ENCODE measurements around the gene SUGCT.

SUGCT gene

DNA sequence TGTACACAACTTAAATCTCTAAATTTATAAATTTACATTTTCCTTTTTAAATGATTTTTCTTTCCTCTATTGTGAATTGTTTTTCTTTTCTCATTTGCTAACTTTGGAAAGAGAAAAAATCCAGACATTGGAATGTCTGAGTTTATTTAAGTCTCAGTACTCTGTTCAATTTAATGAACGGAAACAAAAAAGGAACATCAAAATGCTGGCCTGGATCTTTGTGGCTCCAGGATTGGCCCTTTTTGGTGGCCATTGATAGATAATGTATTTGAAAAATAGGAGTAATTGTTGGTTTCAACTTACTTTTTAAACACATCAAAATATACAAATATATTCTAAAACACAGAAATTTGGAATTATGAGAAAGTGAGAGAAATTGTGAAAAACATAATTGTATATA, 336.0 kb downstream of the SUGCT start:
- TF ChIP-seq, protein P1, sequence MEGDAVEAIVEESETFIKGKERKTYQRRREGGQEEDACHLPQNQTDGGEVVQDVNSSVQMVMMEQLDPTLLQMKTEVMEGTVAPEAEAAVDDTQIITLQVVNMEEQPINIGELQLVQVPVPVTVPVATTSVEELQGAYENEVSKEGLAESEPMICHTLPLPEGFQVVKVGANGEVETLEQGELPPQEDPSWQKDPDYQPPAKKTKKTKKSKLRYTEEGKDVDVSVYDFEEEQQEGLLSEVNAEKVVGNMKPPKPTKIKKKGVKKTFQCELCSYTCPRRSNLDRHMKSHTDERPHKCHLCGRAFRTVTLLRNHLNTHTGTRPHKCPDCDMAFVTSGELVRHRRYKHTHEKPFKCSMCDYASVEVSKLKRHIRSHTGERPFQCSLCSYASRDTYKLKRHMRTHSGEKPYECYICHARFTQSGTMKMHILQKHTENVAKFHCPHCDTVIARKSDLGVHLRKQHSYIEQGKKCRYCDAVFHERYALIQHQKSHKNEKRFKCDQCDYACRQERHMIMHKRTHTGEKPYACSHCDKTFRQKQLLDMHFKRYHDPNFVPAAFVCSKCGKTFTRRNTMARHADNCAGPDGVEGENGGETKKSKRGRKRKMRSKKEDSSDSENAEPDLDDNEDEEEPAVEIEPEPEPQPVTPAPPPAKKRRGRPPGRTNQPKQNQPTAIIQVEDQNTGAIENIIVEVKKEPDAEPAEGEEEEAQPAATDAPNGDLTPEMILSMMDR (IDR thresholded peaks at IDR 0.05; ENCODE audit: low read depth, low read length, missing control alignments), result no peak
- H3K4me3 ChIP-seq (replicated peaks; ENCODE audit: low read depth, low read length), result no peak overlapping the region
- DNase-seq (ENCODE audit: extremely low read depth, low read depth), result no peak

GRCh38 chr7:40471891-40472290, 337.1 kb downstream of the SUGCT start:
- no peak overlapping the region for H3K4me3 ChIP-seq (replicated peaks; ENCODE audit: low read depth, low read length)
- TF ChIP-seq, protein P1 (IDR thresholded peaks at IDR 0.05; ENCODE audit: low read depth, low read length, missing control alignments), result no peak
- no peak for DNase-seq (ENCODE audit: extremely low read depth, low read depth)

GRCh38 chr7:40474790-40475680, 340.2 kb downstream of the SUGCT start:
- no peak for DNase-seq (ENCODE audit: extremely low read depth, low read depth)
- TF ChIP-seq, protein P1 (IDR thresholded peaks at IDR 0.05; ENCODE audit: low read depth, low read length, missing control alignments), result no peak
- no peak overlapping the region for H3K4me3 ChIP-seq (replicated peaks; ENCODE audit: low read depth, low read length)

- TF ChIP-seq, protein P1 (IDR thresholded peaks at IDR 0.05; ENCODE audit: low read depth, low read length, missing control alignments), result no peak
- no peak for DNase-seq (ENCODE audit: extremely low read depth, low read depth)
- H3K4me3 ChIP-seq (replicated peaks; ENCODE audit: low read depth, low read length), result no peak overlapping the region
Observed at GRCh38 chr7:40475681-40475982, 340.8 kb downstream of the SUGCT start.

- TF ChIP-seq, protein P1 (IDR thresholded peaks at IDR 0.05; ENCODE audit: low read depth, low read length, missing control alignments), result no peak
- H3K4me3 ChIP-seq (replicated peaks; ENCODE audit: low read depth, low read length), result no peak overlapping the region
- DNase-seq (ENCODE audit: extremely low read depth, low read depth), result no peak
Observed at GRCh38 chr7:40477094-40477493, 342.3 kb downstream of the SUGCT start.

DNA sequence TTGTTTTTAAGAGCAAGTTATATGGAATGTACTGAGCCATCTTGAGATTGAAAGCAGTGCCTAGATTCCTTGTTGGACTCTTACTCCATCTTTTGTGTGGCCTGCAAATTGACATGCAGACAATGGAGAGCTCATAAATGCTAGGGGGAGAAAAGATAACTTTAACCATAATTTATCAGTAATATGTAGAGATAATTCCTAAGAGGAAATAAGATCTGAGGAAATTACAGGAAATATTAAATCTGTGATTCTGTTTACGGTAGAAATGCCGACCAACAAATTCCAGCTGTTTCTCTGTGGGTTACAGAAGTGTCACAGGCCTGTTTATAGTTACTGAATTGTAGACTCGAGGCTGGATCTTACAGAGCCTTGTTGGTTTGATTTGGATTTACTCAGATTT, 348.0 kb downstream of the SUGCT start:
- TF ChIP-seq, protein P1 (IDR thresholded peaks at IDR 0.05; ENCODE audit: low read depth, low read length, missing control alignments), result no peak
- DNase-seq (ENCODE audit: extremely low read depth, low read depth), result no peak
- H3K4me3 ChIP-seq (replicated peaks; ENCODE audit: low read depth, low read length), result no peak overlapping the region

DNA sequence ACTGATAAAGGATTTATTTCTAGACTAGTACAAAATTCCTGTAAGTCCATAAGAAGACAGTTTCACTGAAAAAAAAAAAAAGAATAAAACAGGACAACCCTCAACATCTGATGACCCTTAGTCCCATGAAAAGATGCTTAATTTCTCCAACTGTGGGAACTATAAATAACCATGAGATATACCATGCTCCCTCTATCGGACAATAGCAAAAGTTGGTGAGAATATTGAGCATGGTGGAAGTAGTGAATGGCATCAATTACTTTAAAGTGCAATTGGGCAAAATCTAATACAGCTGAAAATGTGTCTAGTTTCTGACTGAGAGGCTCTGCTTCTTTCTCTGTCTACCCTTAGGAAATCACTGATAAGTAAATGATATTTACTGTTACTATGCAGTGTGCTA, 348.8 kb downstream of the SUGCT start:
- H3K4me3 ChIP-seq (replicated peaks; ENCODE audit: low read depth, low read length), result no peak overlapping the region
- TF ChIP-seq, protein P1 (IDR thresholded peaks at IDR 0.05; ENCODE audit: low read depth, low read length, missing control alignments), result peak; percentile 33
- no peak for DNase-seq (ENCODE audit: extremely low read depth, low read depth)
